GM12875 (cell line): Measurements from ENCODE around the gene ACTN4.

Source experiments
- H3K4me3 ChIP-seq: one replicate; pipeline ENCODE4 v1.5.1; 2011; ENCODE audit warnings: low read depth, low read length, control low read depth
- CTCF ChIP-seq: IDR thresholded peaks from 2 replicates; pipeline ENCODE4 v1.5.1; 2011; ENCODE audit warnings: low read depth, mild to moderate bottlenecking, control low read depth, inconsistent platforms, low read length, moderate library complexity, borderline replicate concordance; ENCODE audit not compliant: insufficient read depth

Gene ACTN4

DNA sequence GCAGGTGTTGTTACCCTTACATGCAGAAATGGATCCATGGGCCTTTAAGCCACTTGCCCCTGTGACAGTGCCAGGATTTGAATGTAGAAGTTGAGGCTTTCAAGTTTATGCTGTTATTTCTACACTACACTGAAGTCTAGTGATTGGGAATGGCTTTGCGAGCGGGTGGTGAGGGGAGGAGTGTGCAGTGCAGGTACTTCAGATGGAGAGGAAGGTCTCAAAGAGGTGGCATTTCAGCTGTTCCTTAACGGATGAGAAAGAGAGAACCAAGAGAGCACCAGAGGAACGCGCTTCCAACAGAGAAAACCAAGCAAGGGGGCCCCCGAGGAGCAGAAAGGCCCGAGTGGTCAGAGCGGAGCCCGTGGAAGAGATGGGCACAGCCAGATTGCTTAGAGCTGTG lies 13.3 kb downstream of the ACTN4 start:
- H3K4me3 ChIP-seq = no peak overlapping the region
- no peak for TF ChIP-seq CTCF

- TF ChIP-seq CTCF = no peak
- no peak overlapping the region for H3K4me3 ChIP-seq
These were observed 13.7 kb downstream of the ACTN4 start for GRCh38 chr19:38661136-38661535.

GRCh38 chr19:38661996-38662395 lies 14.5 kb downstream of the ACTN4 start:
- no peak for TF ChIP-seq CTCF
- no peak overlapping the region for H3K4me3 ChIP-seq

GRCh38 chr19:38662537-38663155 lies 15.2 kb downstream of the ACTN4 start:
- no peak for TF ChIP-seq CTCF
- H3K4me3 ChIP-seq = no peak overlapping the region

- H3K4me3 ChIP-seq = no peak overlapping the region
- no peak for TF ChIP-seq CTCF
These were observed 15.8 kb downstream of the ACTN4 start for GRCh38 chr19:38663156-38663651.

- H3K4me3 ChIP-seq = no peak overlapping the region
These were observed 16.6 kb downstream of the ACTN4 start for GRCh38 chr19:38663957-38664502.

More at GRCh38 chr19:38663957-38664502, 16.6 kb downstream of the ACTN4 start:
- no peak for TF ChIP-seq CTCF
